SJCRH30 (cell line): ENCODE results near the gene HUWE1. TPM values are rescaled to one million over a fixed set of nuclear protein-coding genes. Genes with fewer than 3 reads are reported as not detected.
"Not testable (repeated sequence)": the region's sequence is repeated elsewhere in the genome, so short reads cannot be mapped to it uniquely, and the experiment has no call there.

Source experiments
- DNase-seq, 2 experiments: peaks; one replicate each; pipeline ENCODE4 v3.0.0-alpha.2; 2015 to 2020
- H3K27ac ChIP-seq: fragments of 250-450 bp; sonication (Bioruptor Pico); 2 replicates; pipeline ENCODE4 v1.5.1; 2020; ENCODE audit warnings: mild to moderate bottlenecking, moderate library complexity
- H3K27me3 ChIP-seq: fragments of 250-450 bp; sonication (Bioruptor Pico); 2 replicates; pipeline ENCODE4 v1.5.1; 2020; ENCODE audit warnings: mild to moderate bottlenecking, moderate library complexity
- H3K36me3 ChIP-seq: fragments of 250-450 bp; sonication (Bioruptor Pico); 2 replicates; pipeline ENCODE4 v1.5.1; 2020; ENCODE audit warnings: mild to moderate bottlenecking, moderate library complexity
- H3K4me1 ChIP-seq: fragments of 250-450 bp; sonication (Bioruptor Pico); 2 replicates; pipeline ENCODE4 v1.5.1; 2020; ENCODE audit warnings: mild to moderate bottlenecking, moderate library complexity
- H3K4me3 ChIP-seq: fragments of 250-450 bp; sonication (Bioruptor Pico); 2 replicates; pipeline ENCODE4 v1.5.1; 2020; ENCODE audit warnings: mild to moderate bottlenecking, moderate library complexity
- H3K9me3 ChIP-seq: fragments of 250-450 bp; sonication (Bioruptor Pico); replicated peaks from 2 replicates; pipeline ENCODE4 v1.5.1; 2020; ENCODE audit warnings: mild to moderate bottlenecking, moderate library complexity
- total RNA-seq: library from RNA; depleted of rRNA; stranded (reverse); fragments of >200 nt; shearing (Covaris generic); gene quantifications from 2 replicates; pipeline ENCODE4 v1.2.3, GENCODE V29; 2014

HUWE1 gene
- total RNA-seq, 1 experiment from 2014 or later, result 98.9 TPM

DNA sequence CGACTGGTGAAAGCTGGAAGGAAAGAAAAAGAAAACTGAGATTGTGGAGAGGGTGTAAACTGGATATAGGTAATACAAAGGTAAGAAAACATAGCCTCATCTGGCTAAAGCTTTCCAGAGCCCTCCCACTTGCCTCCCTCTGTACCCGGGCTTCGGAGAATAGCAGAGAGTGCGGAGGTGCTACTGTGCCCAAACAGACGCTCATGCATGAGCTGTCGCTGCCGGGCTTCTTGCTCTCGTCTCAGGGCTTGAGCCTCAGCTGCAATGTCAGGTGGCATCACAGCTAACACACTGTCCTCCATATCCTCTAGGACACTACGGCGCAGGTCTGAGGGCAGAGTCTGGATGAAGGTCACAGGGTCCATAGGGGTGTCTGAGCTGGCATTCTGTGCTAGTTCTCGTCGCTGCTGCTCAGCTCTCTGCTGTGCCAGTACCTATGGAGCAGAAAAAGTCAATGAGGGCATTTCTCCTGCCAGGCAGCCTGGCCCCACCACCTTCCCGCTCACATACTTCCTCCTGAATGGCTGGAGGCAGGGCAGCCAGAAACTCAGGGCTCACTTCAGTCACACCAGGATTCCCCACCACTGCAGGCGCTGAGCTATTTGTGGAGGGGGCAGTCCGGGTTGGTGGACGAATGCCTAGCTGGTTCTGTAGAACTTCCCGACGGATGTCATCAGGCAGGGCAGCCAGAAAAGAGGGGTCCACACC lies 135.6 kb downstream of the HUWE1 start:
- no peak for DNase-seq
- Histone ChIP-seq H3K4me1 (no peaks in the 10 kb centered on the region), H3K36me3 (peaks cover 3% of the 10 kb centered on the region; the same call in 1 of the 2 replicates), H3K9me3 (no peaks in the 10 kb centered on the region), H3K27ac (no peak overlapping the region), H3K4me3 (no peak overlapping the region), H3K27me3 (no peaks in the 10 kb centered on the region)

DNA sequence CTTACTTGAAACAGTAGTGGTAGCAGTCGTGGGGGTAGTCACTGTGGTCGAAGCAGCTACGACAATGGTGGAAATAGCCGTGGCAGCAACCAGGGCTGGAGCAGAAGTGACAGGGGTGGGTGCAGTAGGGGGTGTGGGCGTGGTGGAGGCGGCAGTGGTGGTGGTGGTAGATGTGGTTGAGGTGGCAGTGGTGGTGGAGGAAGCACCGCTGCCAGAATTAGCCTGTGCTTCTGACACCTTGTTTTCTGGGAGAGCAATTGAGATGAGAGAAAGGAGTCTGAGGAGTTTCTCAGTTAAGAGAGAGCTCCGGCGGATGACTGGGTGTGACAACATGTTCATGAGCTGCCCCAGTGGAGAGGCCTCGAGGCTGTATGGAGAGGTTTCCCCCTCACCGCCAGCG lies 138.9 kb downstream of the HUWE1 start:
- no peaks in the 10 kb centered on the region for H3K27me3 ChIP-seq

DNA sequence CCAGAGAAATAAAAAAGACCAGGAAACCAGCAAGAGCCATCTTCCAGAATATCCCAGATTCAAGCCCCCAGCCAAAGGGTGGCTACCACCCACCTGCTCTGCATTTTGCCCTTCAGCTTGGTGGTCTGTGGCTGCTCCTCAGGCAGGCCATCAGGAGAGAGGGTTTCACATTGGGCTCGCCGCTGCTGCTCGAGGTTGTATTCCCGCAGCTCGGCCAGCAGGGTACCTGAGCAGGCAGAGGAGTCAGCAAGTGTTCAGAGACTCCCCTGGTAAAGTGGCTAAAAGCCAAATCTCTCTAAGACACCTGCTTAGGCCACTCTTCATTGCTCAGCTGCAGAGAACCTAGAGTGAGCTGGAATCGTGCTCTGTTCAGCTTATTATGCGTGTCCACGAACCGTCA lies 141.6 kb downstream of the HUWE1 start:
- H3K36me3 ChIP-seq, result peaks cover 26% of the 10 kb centered on the region; the same call in 1 of the 2 replicates
- H3K9me3 ChIP-seq, result no peaks in the 10 kb centered on the region
- no peak overlapping the region for H3K4me3 ChIP-seq
- H3K27ac ChIP-seq, result no peak overlapping the region
- no peaks in the 10 kb centered on the region for H3K4me1 ChIP-seq
- H3K27me3 ChIP-seq, result no peaks in the 10 kb centered on the region
- DNase-seq, result no peak

More for the DNA sequence above, 138.9 kb downstream of the HUWE1 start:
- no peak for DNase-seq
- Histone ChIP-seq H3K27ac (no peak overlapping the region), H3K9me3 (no peaks in the 10 kb centered on the region), H3K4me3 (no peak overlapping the region), H3K4me1 (no peaks in the 10 kb centered on the region), H3K36me3 (peaks cover 11% of the 10 kb centered on the region; the same call in 1 of the 2 replicates)

DNA sequence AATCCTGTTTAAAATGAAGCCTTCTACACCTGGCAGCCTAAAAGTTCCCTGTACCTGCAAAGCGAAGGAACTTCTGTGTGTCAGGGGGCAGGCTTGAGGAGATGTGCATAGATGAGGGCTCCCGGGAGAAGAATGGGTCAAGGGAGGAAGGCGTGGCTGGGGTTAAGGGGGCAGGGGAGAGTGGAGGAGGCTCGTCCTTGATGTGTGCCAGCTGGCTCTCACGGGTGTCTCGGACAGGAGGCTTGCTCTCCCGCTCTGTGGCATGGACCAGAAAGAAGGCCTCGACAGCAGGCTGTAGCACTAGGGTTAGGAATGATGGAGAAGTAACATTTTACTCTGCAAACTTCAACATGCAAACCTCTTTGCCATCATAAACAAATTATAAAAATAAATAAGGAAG lies 147.7 kb downstream of the HUWE1 start:
- DNase-seq, result no peak
- no peak overlapping the region for H3K27ac ChIP-seq
- no peak overlapping the region for H3K4me3 ChIP-seq
- no peaks in the 10 kb centered on the region for H3K4me1 ChIP-seq
- no peaks in the 10 kb centered on the region for H3K9me3 ChIP-seq
- H3K36me3 ChIP-seq, result peaks cover 21% of the 10 kb centered on the region; the same call in 1 of the 2 replicates
- H3K27me3 ChIP-seq, result no peaks in the 10 kb centered on the region

DNA sequence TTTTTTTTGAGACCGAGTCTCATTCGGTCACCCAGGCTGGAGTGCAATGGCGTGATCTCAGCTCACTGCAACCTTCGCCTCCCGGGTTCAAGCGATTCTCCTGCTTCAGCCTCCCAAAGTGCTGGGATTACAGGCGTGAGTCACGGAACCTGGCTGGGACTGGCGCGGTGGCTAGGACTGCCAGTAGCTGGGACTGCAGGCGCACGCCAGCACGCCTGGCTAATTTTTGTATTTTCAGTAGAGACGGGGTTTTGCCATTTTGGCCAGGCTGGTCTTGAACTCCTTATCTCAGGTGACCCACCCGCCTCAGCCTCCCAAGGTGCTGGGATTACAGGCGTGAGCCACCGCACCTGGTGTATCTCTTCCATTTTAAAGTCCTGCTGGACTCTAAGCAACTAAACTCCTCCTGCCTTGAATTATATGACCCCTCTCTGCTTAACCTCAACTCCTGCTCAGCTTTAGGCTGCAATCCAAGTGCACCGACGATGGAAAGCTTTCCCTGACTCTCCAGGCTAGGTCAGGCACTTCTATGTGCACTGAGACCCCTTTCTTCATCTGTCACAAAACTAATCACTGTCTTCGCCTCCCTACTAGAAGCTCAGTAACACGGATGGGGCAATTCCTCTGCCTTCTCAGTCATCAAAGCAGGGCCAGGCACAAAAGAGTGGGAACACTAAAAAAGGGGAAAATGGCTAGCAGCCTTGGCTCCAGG lies 155.1 kb downstream of the HUWE1 start:
- DNase-seq, H3K27me3 ChIP-seq, H3K4me3 ChIP-seq, H3K4me1 ChIP-seq, H3K36me3 ChIP-seq, H3K27ac ChIP-seq, H3K9me3 ChIP-seq: not testable (repeated sequence)

DNA sequence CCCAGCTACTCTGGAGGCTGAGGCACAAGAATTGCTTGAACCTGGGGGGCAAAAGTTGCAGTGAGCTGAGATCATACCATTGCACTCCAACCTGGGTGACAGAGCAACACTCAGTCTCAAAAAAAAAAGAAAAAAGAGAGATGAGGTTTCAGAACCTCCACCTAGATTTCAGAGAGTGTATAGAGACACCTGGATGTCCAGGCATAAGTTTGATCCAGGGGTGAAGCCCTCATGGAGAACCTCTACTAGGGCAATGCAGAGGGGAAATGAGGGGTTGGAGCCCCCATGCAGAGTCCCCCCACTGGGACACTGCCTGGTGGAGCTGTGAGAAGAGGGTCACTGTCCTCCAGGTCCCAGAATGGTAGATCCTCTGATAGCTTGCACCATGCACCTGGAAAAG lies 159.5 kb downstream of the HUWE1 start:
- Histone ChIP-seq H3K4me1 (no peaks in the 10 kb centered on the region), H3K36me3 (no peaks in the 10 kb centered on the region), H3K9me3 (no peaks in the 10 kb centered on the region), H3K27me3 (no peaks in the 10 kb centered on the region), H3K4me3 (no peak overlapping the region), H3K27ac (no peak overlapping the region)
- DNase-seq, result no peak

DNA sequence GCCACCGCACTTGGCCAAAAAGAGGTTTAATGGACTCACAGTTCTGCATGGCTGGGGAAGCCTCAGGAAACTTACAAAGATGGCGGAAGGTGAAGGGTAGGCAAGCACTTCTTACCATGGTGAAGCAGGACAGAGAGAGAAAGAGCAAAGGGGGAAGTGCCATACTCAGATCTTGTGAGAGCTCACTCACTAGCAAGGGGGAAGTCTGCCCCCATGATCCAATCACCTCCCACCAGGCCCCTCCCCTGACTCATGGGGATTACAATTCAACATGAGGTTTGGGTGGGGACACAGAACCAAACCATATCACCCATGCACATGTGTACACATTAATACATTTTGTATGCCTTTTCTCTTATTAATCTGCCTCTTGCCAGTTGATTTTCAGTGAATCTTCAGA lies 175.2 kb downstream of the HUWE1 start:
- no peaks in the 10 kb centered on the region for H3K36me3 ChIP-seq
- DNase-seq, result no peak
- H3K4me1 ChIP-seq, result no peaks in the 10 kb centered on the region
- no peaks in the 10 kb centered on the region for H3K9me3 ChIP-seq
- no peak overlapping the region for H3K4me3 ChIP-seq
- H3K27ac ChIP-seq, result no peak overlapping the region
- H3K27me3 ChIP-seq, result no peaks in the 10 kb centered on the region

DNA sequence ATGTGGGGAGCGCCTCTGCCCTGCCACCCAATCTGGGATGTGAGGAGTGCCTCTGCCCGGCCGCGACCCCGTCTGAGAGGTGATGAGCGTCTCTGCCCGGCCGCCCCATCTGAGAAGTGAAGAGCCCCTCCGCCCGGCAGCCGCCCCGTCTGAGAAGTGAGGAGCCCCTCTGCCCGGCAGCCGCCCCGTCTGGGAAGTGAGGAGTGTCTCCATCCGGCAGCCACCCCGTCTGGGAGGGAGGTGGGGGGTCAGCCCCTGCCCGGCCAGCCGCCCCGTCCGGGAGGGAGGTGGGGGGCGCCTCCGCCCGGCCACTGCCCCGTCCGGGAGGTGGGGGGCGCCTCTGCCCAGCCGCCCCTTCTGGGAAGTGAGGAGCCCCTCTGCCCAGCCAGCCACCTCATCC lies 182.5 kb downstream of the HUWE1 start:
- H3K4me3 ChIP-seq, H3K36me3 ChIP-seq, H3K9me3 ChIP-seq, H3K27ac ChIP-seq, H3K27me3 ChIP-seq, DNase-seq, H3K4me1 ChIP-seq: not testable (repeated sequence)

DNA sequence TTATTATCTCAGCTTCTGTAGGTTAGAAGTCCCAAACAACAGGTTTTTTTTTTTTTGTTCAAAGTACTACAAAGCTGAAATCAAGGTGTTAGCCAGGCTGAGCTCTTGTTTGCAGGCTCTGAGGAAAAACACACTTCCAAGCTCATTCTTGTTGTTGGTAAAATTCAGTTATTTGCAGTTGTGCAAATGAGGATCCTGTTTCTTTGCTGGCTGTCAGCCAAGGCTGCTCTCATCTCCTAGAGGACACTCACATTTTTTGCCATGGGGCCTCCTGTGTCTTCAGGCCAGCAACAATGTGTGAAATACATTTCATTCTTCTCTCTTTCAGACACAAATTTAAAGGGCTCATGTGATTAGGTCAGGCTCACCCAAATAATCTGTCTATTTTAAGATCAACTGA lies 192.1 kb downstream of the HUWE1 start:
- Histone ChIP-seq H3K4me1 (no peaks in the 10 kb centered on the region), H3K4me3 (no peak overlapping the region), H3K27ac (no peak overlapping the region), H3K27me3 (no peaks in the 10 kb centered on the region), H3K9me3 (no peaks in the 10 kb centered on the region), H3K36me3 (no peaks in the 10 kb centered on the region)
- DNase-seq, result peak; percentile 20 to 53

DNA sequence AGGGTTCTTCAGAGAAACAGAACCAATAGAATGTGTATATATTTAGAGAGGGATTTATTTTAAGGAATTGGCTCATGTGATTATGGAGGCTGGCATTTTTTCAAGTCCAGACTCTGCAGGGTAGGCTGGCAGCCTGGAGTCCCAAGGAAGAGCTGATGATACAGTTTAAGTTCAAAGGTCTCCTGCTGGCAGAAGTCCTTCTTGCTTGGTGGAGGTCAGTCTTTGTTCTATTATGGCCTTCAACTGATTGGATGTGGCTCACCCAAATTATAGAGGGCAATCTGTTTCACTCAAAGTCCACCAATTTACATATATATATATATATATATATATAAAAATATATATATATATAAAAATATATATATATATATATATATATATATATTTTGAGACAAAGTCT lies 200.2 kb downstream of the HUWE1 start:
- Histone ChIP-seq H3K9me3 (no peaks in the 10 kb centered on the region), H3K4me3 (no peak overlapping the region), H3K4me1 (no peaks in the 10 kb centered on the region), H3K36me3 (no peaks in the 10 kb centered on the region), H3K27ac (no peak overlapping the region), H3K27me3 (no peaks in the 10 kb centered on the region)
- no peak for DNase-seq

DNA sequence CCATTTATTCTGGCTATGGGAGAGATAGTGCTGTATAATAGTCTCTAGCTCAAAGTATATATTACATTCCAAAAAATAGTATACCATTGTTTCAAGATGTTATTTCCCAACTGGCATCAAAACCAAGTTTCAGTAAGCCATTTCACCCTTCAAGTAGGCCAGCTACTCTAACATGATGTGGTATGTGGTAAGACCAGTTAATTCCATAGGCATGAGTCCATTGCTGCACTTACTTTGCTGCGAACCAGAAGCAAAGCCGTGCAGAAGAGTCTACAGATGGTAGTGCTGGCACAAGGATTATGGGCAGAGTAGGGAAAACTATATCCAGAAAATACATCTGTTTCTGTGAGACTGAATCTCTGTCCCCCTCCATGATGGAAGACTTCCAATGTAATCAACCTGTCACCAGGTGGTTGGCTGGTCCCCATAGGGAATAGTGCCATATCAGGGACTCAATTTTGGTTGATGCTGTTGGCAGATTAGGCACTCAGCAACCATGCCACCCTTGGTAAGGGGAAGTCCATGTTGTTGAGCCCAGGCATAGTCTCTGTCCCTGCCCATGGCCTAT lies 202.6 kb downstream of the HUWE1 start:
- H3K4me3 ChIP-seq, result no peak overlapping the region
- H3K4me1 ChIP-seq, result no peaks in the 10 kb centered on the region
- H3K27ac ChIP-seq, result no peak overlapping the region
- H3K9me3 ChIP-seq, result no peaks in the 10 kb centered on the region
- no peak for DNase-seq
- no peaks in the 10 kb centered on the region for H3K27me3 ChIP-seq
- H3K36me3 ChIP-seq, result no peaks in the 10 kb centered on the region

DNA sequence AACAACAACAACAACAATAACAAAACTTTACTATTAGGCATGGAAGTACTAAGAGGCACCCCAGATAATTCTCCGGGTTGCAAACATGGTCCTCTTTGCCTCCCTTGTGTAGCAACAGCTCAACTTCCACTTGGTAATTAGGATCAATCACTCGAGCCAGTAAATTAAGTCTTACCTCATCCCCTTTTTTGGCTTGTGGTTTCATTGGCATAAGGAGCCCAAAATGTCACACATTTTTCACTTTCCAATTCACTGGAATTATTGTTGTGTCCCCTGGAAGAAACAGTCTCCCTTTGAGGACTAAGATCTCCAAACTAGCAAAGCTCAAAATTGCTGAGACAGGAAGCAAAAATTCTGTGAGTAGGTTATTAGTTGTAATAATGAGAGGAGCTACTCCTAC lies 203.1 kb downstream of the HUWE1 start:
- no peak overlapping the region for H3K4me3 ChIP-seq
- H3K4me1 ChIP-seq, result no peaks in the 10 kb centered on the region
- no peaks in the 10 kb centered on the region for H3K9me3 ChIP-seq
- no peak overlapping the region for H3K27ac ChIP-seq
- DNase-seq, result no peak
- no peaks in the 10 kb centered on the region for H3K36me3 ChIP-seq
- no peaks in the 10 kb centered on the region for H3K27me3 ChIP-seq
